Measurements from ENCODE around the gene TEDDM1.

The TEDDM1 gene

GRCh38 chr1:182357171-182357570 is 43.3 kb downstream of the TEDDM1 start:
- no peak for TF ChIP-seq CTCF (IDR thresholded peaks at IDR 0.05; ENCODE audit: low read depth, low read length, missing control alignments)
- H3K4me3 ChIP-seq (replicated peaks; ENCODE audit: low read depth, low read length): no peak overlapping the region
- no peak for DNase-seq (ENCODE audit: extremely low read depth, low read depth)

- no peak for DNase-seq (ENCODE audit: extremely low read depth, low read depth)
- no peak for TF ChIP-seq CTCF (IDR thresholded peaks at IDR 0.05; ENCODE audit: low read depth, low read length, missing control alignments)
- no peak overlapping the region for H3K4me3 ChIP-seq (replicated peaks; ENCODE audit: low read depth, low read length)
Measured at GRCh38 chr1:182355723-182356098, 44.8 kb downstream of the TEDDM1 start.

GRCh38 chr1:182351790-182352364 is 48.6 kb downstream of the TEDDM1 start:
- no peak for DNase-seq (ENCODE audit: extremely low read depth, low read depth)
- no peak overlapping the region for H3K4me3 ChIP-seq (replicated peaks; ENCODE audit: low read depth, low read length)
- TF ChIP-seq CTCF (IDR thresholded peaks at IDR 0.05; ENCODE audit: low read depth, low read length, missing control alignments): no peak

- DNase-seq (ENCODE audit: extremely low read depth, low read depth): no peak
- TF ChIP-seq CTCF (IDR thresholded peaks at IDR 0.05; ENCODE audit: low read depth, low read length, missing control alignments): no peak
- H3K4me3 ChIP-seq (replicated peaks; ENCODE audit: low read depth, low read length): no peak overlapping the region
Measured at GRCh38 chr1:182350839-182351238, 49.6 kb downstream of the TEDDM1 start.

- no peak for TF ChIP-seq CTCF (IDR thresholded peaks at IDR 0.05; ENCODE audit: low read depth, low read length, missing control alignments)
- H3K4me3 ChIP-seq (replicated peaks; ENCODE audit: low read depth, low read length): no peak overlapping the region
- DNase-seq (ENCODE audit: extremely low read depth, low read depth): no peak
Measured at GRCh38 chr1:182348961-182349747, 51.3 kb downstream of the TEDDM1 start.
